Measurements from ENCODE around the gene PGAP3. TPM values are rescaled to one million over a fixed set of nuclear protein-coding genes. Genes with fewer than 3 reads are reported as not detected.

The PGAP3 gene
- total RNA-seq, 1 donor from 2014 or later: 36.8 TPM

GRCh38 chr17:39676198-39676819 is 11.5 kb downstream of the PGAP3 start:
- DNase-seq (ENCODE audit: low spot score in 2 of 2, unreplicated experiment in 2 of 2): no peak
- H3K27ac Mint-ChIP-seq: no peak overlapping the region
- H3K9me3 Mint-ChIP-seq: no peaks in the 10 kb centered on the region
- no peak overlapping the region for H3K4me3 Mint-ChIP-seq
- TF ChIP-seq CTCF (IDR thresholded peaks at IDR 0.05; ENCODE audit: unreplicated experiment): no peak
- peaks cover 12% of the 10 kb centered on the region for H3K36me3 Mint-ChIP-seq
- peaks cover 28% of the 10 kb centered on the region for H3K4me1 Mint-ChIP-seq
- peaks cover 6% of the 10 kb centered on the region for H3K27me3 Mint-ChIP-seq (ENCODE audit: low read depth)

- no peaks in the 10 kb centered on the region for H3K9me3 Mint-ChIP-seq
- no peak overlapping the region for H3K4me3 Mint-ChIP-seq
- H3K27ac Mint-ChIP-seq: peak overlapping the region; percentile 93
- H3K4me1 Mint-ChIP-seq: peaks cover 28% of the 10 kb centered on the region
- TF ChIP-seq CTCF (IDR thresholded peaks at IDR 0.05; ENCODE audit: unreplicated experiment): no peak
- H3K27me3 Mint-ChIP-seq (ENCODE audit: low read depth): peaks cover 13% of the 10 kb centered on the region
- peaks cover 8% of the 10 kb centered on the region for H3K36me3 Mint-ChIP-seq
- no peak for DNase-seq (ENCODE audit: low spot score in 2 of 2, unreplicated experiment in 2 of 2)
Measured at GRCh38 chr17:39675390-39676082, 12.3 kb downstream of the PGAP3 start.

GRCh38 chr17:39674702-39675389 is 13.0 kb downstream of the PGAP3 start:
- Mint-ChIP-seq H3K27me3 (ENCODE audit: low read depth) (peaks cover 19% of the 10 kb centered on the region), H3K36me3 (peaks cover under 1% of the 10 kb centered on the region), H3K9me3 (no peaks in the 10 kb centered on the region), H3K4me1 (peaks cover 28% of the 10 kb centered on the region), H3K4me3 (no peak overlapping the region), H3K27ac (peak overlapping the region; percentile 93)
- no peak for TF ChIP-seq CTCF (IDR thresholded peaks at IDR 0.05; ENCODE audit: unreplicated experiment)
- no peak for DNase-seq (ENCODE audit: low spot score in 2 of 2, unreplicated experiment in 2 of 2)

- Mint-ChIP-seq H3K9me3 (no peaks in the 10 kb centered on the region), H3K4me1 (peaks cover 28% of the 10 kb centered on the region), H3K27me3 (ENCODE audit: low read depth) (peaks cover 26% of the 10 kb centered on the region), H3K27ac (no peak overlapping the region), H3K4me3 (no peak overlapping the region), H3K36me3 (no peaks in the 10 kb centered on the region)
- DNase-seq (ENCODE audit: low spot score in 2 of 2, unreplicated experiment in 2 of 2): no peak
- TF ChIP-seq CTCF (IDR thresholded peaks at IDR 0.05; ENCODE audit: unreplicated experiment): no peak
Measured at GRCh38 chr17:39674179-39674578, 13.7 kb downstream of the PGAP3 start.

- Mint-ChIP-seq H3K27ac (no peak overlapping the region), H3K36me3 (no peaks in the 10 kb centered on the region), H3K9me3 (no peaks in the 10 kb centered on the region), H3K4me3 (no peak overlapping the region), H3K27me3 (ENCODE audit: low read depth) (peaks cover 30% of the 10 kb centered on the region), H3K4me1 (peaks cover 31% of the 10 kb centered on the region)
- DNase-seq (ENCODE audit: low spot score in 2 of 2, unreplicated experiment in 2 of 2): no peak
- TF ChIP-seq CTCF (IDR thresholded peaks at IDR 0.05; ENCODE audit: unreplicated experiment): no peak
Measured at GRCh38 chr17:39673335-39674081, 14.3 kb downstream of the PGAP3 start.

Measured in mesothelial cell of epicardium (in vitro differentiated cells).